Measurements from ENCODE around the gene UBE2B. TPM values are rescaled to one million over a fixed set of nuclear protein-coding genes. Genes with fewer than 3 reads are reported as not detected.
"Not testable (repeated sequence)": the region's sequence is repeated elsewhere in the genome, so short reads cannot be mapped to it uniquely, and the experiment has no call there.

UBE2B gene
- total RNA-seq: 100 to 1,000 TPM in 1 of 5 donors, 10 to 100 TPM in 4; 22.3 to 150 (median 42.0) TPM
- 100 to 1,000 TPM in 1 of 3 donors, 10 to 100 TPM in 2; 77.2 to 126 (median 80.0) TPM for polyA plus RNA-seq
- long read RNA-seq, donor 1, transcript UBE2B-201 (6 exons, 2,515 nt): major isoform, 57 of 66 reads
- long read RNA-seq, donor 1, partial matches to known transcripts: 0 of 66 reads
- long read RNA-seq, donor 1, other reads (novel, unspliced or antisense): 5 of 66 reads
- long read RNA-seq, donor 2, transcript UBE2B-201 (6 exons, 2,515 nt): major isoform, 77 of 96 reads
- long read RNA-seq, donor 2, partial matches to known transcripts: 0 of 96 reads
- long read RNA-seq, donor 2, other reads (novel, unspliced or antisense): 12 of 96 reads
- long read RNA-seq, donor 3, transcript UBE2B-201 (6 exons, 2,515 nt): major isoform, 33 of 33 reads
- long read RNA-seq, donor 3, partial matches to known transcripts: 0 of 33 reads
- long read RNA-seq, donor 3, other reads (novel, unspliced or antisense): 0 of 33 reads
- long read RNA-seq, donor 4, transcript UBE2B-201 (6 exons, 2,515 nt): major isoform, 7 of 7 reads
- long read RNA-seq, donor 4, partial matches to known transcripts: 0 of 7 reads
- long read RNA-seq, donor 4, other reads (novel, unspliced or antisense): 0 of 7 reads
- long read RNA-seq, donor 5, transcript UBE2B-201 (6 exons, 2,515 nt): major isoform, 55 of 93 reads
- long read RNA-seq, donor 5, partial matches to known transcripts: 25 of 93 reads
- long read RNA-seq, donor 5, other reads (novel, unspliced or antisense): 9 of 93 reads
- long read RNA-seq, donor 6, transcript UBE2B-203 (2 exons, 657 nt): minor isoform, 5 of 218 reads
- long read RNA-seq, donor 6, transcript UBE2B-201 (6 exons, 2,515 nt): major isoform, 181 of 218 reads
- long read RNA-seq, donor 6, partial matches to known transcripts: 6 of 218 reads
- long read RNA-seq, donor 6, other reads (novel, unspliced or antisense): 20 of 218 reads
- long read RNA-seq, donor 7, transcript UBE2B-201 (6 exons, 2,515 nt): major isoform, 72 of 74 reads
- long read RNA-seq, donor 7, partial matches to known transcripts: 0 of 74 reads
- long read RNA-seq, donor 7, other reads (novel, unspliced or antisense): 0 of 74 reads
- long read RNA-seq, donor 8, transcript UBE2B-201 (6 exons, 2,515 nt): major isoform, 72 of 89 reads
- long read RNA-seq, donor 8, partial matches to known transcripts: 0 of 89 reads
- long read RNA-seq, donor 8, other reads (novel, unspliced or antisense): 11 of 89 reads
- long read RNA-seq, donor 9, transcript UBE2B-201 (6 exons, 2,515 nt): major isoform, 35 of 45 reads
- long read RNA-seq, donor 9, partial matches to known transcripts: 0 of 45 reads
- long read RNA-seq, donor 9, other reads (novel, unspliced or antisense): 5 of 45 reads
- long read RNA-seq, donor 10, transcript UBE2B-201 (6 exons, 2,515 nt): major isoform, 25 of 26 reads
- long read RNA-seq, donor 10, partial matches to known transcripts: 0 of 26 reads
- long read RNA-seq, donor 10, other reads (novel, unspliced or antisense): 0 of 26 reads

DNA sequence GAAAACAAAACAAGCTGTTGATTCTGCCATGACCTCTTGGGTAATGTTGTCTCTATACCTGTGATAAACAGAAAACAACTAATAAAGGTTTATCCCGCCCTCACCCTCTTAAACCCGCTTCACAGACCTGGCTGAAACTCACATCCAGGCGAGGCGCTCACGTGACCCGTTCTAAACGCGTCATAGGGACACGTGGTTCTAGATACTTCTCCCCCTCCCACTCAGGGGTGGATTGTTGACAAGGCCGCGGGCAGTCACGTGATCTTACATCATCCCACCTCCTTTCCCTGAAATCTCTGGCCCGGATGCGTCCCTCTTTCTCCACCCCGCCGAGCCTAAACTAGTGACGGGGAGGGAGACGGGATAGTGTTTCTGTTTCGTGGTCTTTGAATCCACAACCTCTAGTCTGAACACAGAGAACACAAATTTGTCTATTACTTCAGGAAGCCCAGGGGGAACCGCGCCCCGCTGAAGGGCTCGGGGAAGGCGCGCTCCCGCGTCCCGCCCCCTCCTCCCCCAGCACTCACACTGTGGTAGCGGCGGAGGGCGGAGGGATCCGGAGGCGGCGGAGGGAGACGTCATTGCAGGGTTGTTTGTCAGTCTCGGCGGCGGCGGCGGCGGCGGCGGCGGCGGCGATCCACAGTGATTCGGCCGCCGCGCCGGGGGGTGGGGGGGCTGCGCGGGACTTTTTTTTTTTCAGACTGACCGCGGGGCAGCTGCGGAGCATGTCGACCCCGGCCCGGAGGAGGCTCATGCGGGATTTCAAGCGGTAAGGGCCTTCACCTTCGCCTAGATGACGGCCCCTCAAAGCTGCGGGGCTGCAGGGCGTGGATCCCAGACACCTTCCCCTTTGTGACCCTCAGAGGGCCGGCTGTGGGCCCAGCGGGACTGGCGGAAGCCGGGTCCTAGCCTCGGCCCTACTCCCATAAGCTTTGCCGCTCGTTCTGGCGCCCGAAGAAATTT is at the start of gene UBE2B:
TSS of gene UBE2B (plus strand) at position 699 of the 963 bp plus-strand sequence. CDS start at position 726, 27 bp downstream.
- Histone ChIP-seq H3K4me1 (peaks cover 26 to 62% (median 44%) of the 10 kb centered on the region in 4 donors), H3K36me3 (peaks cover 0 to 17% (median 12%) of the 10 kb centered on the region in 4 donors), H3K27ac (peak within 1 kb of the TSS; percentile 97 to 100 (median 99)), H3K27me3 (no peaks in the 10 kb centered on the region), H3K9me3 (no peaks in the 10 kb centered on the region), H3K4me3 (peak within 1 kb of the TSS; percentile 73 to 98 (median 86))
- TF ChIP-seq, protein P1, sequence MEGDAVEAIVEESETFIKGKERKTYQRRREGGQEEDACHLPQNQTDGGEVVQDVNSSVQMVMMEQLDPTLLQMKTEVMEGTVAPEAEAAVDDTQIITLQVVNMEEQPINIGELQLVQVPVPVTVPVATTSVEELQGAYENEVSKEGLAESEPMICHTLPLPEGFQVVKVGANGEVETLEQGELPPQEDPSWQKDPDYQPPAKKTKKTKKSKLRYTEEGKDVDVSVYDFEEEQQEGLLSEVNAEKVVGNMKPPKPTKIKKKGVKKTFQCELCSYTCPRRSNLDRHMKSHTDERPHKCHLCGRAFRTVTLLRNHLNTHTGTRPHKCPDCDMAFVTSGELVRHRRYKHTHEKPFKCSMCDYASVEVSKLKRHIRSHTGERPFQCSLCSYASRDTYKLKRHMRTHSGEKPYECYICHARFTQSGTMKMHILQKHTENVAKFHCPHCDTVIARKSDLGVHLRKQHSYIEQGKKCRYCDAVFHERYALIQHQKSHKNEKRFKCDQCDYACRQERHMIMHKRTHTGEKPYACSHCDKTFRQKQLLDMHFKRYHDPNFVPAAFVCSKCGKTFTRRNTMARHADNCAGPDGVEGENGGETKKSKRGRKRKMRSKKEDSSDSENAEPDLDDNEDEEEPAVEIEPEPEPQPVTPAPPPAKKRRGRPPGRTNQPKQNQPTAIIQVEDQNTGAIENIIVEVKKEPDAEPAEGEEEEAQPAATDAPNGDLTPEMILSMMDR (IDR thresholded peaks at IDR 0.05): no peak
- TF ChIP-seq EP300 (IDR thresholded peaks at IDR 0.05) (peak; percentile 37), POLR2A (IDR thresholded peaks at IDR 0.05) (peak in 2 of 4 donors; percentile 47 to 57), POLR2AphosphoS5 (IDR thresholded peaks at IDR 0.05) (peak; percentile 93 to 99 (median 96))
- intact Hi-C loops (cut with DNase I; ENCODE audit: low total_unique reads): no loop called here
- peak; percentile 98 to 100 for DNase-seq
- 0 to 1% (median 0%) methylated on average over 32 to 74 of the region's 74 CpGs for WGBS, 5 donors

DNA sequence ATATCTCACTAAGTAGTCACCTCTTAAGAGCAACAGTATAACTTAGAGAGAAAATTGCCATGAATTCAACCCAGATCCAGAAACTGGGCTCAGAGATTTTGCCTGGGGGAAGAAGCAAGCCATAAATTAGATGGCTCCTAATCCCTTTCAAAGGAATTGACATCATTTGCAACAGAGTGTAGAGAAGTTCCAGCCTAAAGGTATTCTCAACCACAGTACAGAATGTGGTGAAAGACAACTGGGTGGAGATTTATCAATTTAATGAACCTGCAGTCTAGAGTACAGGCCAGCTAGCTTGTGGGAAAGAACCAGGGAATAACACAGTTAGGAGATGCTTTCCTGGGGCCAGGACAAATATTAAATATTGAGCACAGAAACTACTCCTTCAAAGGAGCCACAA is 44.0 kb upstream of the UBE2B start:
- TF ChIP-seq POLR2AphosphoS5 (IDR thresholded peaks at IDR 0.05) (no peak), EP300 (IDR thresholded peaks at IDR 0.05) (no peak), POLR2A (IDR thresholded peaks at IDR 0.05) (no peak)
- TF ChIP-seq, protein P1 (IDR thresholded peaks at IDR 0.05): no peak
- no peak overlapping the region for H3K27ac ChIP-seq
- H3K4me3 ChIP-seq: no peak overlapping the region
- no peaks in the 10 kb centered on the region for H3K27me3 ChIP-seq
- peaks cover 13 to 39% (median 24%) of the 10 kb centered on the region in 4 donors for H3K9me3 ChIP-seq
- H3K4me1 ChIP-seq: no peaks in the 10 kb centered on the region
- intact Hi-C loops (cut with DNase I; ENCODE audit: low total_unique reads): no loop called here
- no peak for DNase-seq
- no peaks in the 10 kb centered on the region for H3K36me3 ChIP-seq

GRCh38 chr5:134328619-134329018 is 42.8 kb upstream of the UBE2B start:
- no peak for DNase-seq
- Histone ChIP-seq H3K36me3 (no peaks in the 10 kb centered on the region), H3K4me1 (no peaks in the 10 kb centered on the region), H3K27ac (no peak overlapping the region), H3K4me3 (no peak overlapping the region), H3K9me3 (peaks cover 13 to 45% (median 26%) of the 10 kb centered on the region in 4 donors), H3K27me3 (no peaks in the 10 kb centered on the region)
- intact Hi-C loops (cut with DNase I; ENCODE audit: low total_unique reads): no loop called here
- TF ChIP-seq EP300 (IDR thresholded peaks at IDR 0.05) (no peak), POLR2AphosphoS5 (IDR thresholded peaks at IDR 0.05) (no peak), POLR2A (IDR thresholded peaks at IDR 0.05) (no peak)
- TF ChIP-seq, protein P1 (IDR thresholded peaks at IDR 0.05): no peak
- WGBS, 5 donors: 66 to 81% (median 74%) methylated on average over 2 of the region's 2 CpGs

- intact Hi-C loops (cut with DNase I; ENCODE audit: low total_unique reads); H3K4me3 ChIP-seq; DNase-seq; H3K4me1 ChIP-seq; H3K27me3 ChIP-seq; H3K27ac ChIP-seq; H3K9me3 ChIP-seq: not testable (repeated sequence)
- WGBS, 5 donors: 83 to 92% (median 88%) methylated on average over 5 to 6 of the region's 6 CpGs
- peaks cover 0 to 13% (median 4%) of the 10 kb centered on the region in 4 donors for H3K36me3 ChIP-seq
Observed at GRCh38 chr5:134336833-134337232, 34.5 kb upstream of the UBE2B start.

GRCh38 chr5:134343500-134343899 is 27.9 kb upstream of the UBE2B start:
- intact Hi-C loops (cut with DNase I; ENCODE audit: low total_unique reads); H3K27me3 ChIP-seq; H3K4me3 ChIP-seq; H3K27ac ChIP-seq; H3K4me1 ChIP-seq; DNase-seq; H3K9me3 ChIP-seq; H3K36me3 ChIP-seq: not testable (repeated sequence)
- WGBS, 5 donors: 76 to 90% (median 89%) methylated on average over 3 of the region's 3 CpGs

DNA sequence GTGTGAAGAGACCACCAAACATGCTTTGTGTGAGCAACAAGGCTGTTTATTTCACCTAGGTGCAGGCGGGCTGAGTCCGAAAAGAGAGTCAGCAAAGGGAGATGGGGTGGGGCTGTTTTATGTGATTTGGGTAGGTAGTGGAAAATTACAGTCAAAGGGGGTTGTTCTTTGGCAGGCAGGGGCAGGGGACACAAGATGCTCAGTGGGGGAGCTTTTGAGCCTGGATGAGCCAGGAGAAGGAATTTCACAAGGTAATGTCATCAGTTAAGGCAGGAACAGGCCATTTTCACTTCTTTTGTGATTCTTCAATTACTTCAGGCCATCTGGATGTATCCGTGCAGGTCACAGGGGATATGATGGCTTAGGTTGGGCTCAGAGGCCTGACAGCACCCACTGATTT is 25.9 kb upstream of the UBE2B start:
- H3K4me1 ChIP-seq; H3K9me3 ChIP-seq; H3K27ac ChIP-seq; DNase-seq; intact Hi-C loops (cut with DNase I; ENCODE audit: low total_unique reads); H3K36me3 ChIP-seq; H3K4me3 ChIP-seq; H3K27me3 ChIP-seq: not testable (repeated sequence)
- WGBS, 5 donors: 84 to 92% (median 88%) methylated on average over 3 of the region's 3 CpGs

Data from stomach (tissue), 19 donors.